Cardiac muscle cell (in vitro differentiated cells and primary cell): ENCODE data around the gene SH2D3C. TPM values are rescaled to one million over a fixed set of nuclear protein-coding genes. Genes with fewer than 3 reads are reported as not detected.

ENCODE experiments used
- DNase-seq, 2 donors: peaks; one replicate each; pipeline versions ENCODE4 v3.0.0 to v3.0.0-alpha.2; 2010 to 2017; ENCODE audit warnings: low read depth in 1 of 2, low spot score in 1 of 2
- H3K27ac ChIP-seq: fragments of 200-600 bp; sonication (generic); 2 replicates; pipeline ENCODE4 v1.5.1; 2016
- H3K27me3 ChIP-seq: fragments of 200-600 bp; sonication (generic); 2 replicates; pipeline ENCODE4 v1.6.0; 2016; ENCODE audit warnings: control low read depth
- H3K36me3 ChIP-seq: fragments of 200-600 bp; sonication (generic); 2 replicates; pipeline ENCODE4 v1.5.1; 2016; ENCODE audit warnings: control low read depth
- H3K4me1 ChIP-seq: fragments of 200-600 bp; sonication (generic); 2 replicates; pipeline ENCODE4 v1.8.1; 2017; ENCODE audit warnings: low read depth, mild to moderate bottlenecking, mixed run types
- H3K4me3 ChIP-seq: fragments of 200-600 bp; sonication (generic); 2 replicates; pipeline ENCODE4 v1.5.1; 2016; ENCODE audit warnings: mild to moderate bottlenecking
- H3K9me3 ChIP-seq: fragments of 200-600 bp; sonication (generic); 2 replicates; pipeline ENCODE4 v1.5.1; 2017; ENCODE audit warnings: low read depth, mild to moderate bottlenecking, control low read depth
- CTCF ChIP-seq: IDR thresholded peaks from 2 replicates; pipeline ENCODE4 v1.5.1; 2012; ENCODE audit warnings: low read depth, mild to moderate bottlenecking, low read length
- polyA plus RNA-seq: library from polyadenylated mRNA; unstranded; fragments of >200 nt; fragmentation: Nextera tagmentation; extraction: Ambion mirVana; gene quantifications from 2 replicates; pipeline ENCODE4 v1.2.1, GENCODE V29; 2016
- total RNA-seq: library from RNA; depleted of rRNA; stranded (reverse); fragments of >200 nt; gene quantifications from 2 replicates; pipeline ENCODE4 v1.2.3, GENCODE V29; 2016

The SH2D3C gene
- total and polyA plus RNA-seq, 2 experiments from 2014 or later: 3.7 to 9.9 TPM

- no peaks in the 10 kb centered on the region for H3K27me3 ChIP-seq
- DNase-seq: peak in 1 of 2 donors; percentile 45
- H3K4me3 ChIP-seq: peak overlapping the region; percentile 59
- H3K27ac ChIP-seq: peak overlapping the region; percentile 88
- peaks cover 17% of the 10 kb centered on the region for H3K4me1 ChIP-seq
- TF ChIP-seq CTCF: no peak
- H3K36me3 ChIP-seq: peaks cover 9% of the 10 kb centered on the region
- no peaks in the 10 kb centered on the region for H3K9me3 ChIP-seq
Observed at GRCh38 chr9:127803507-127804352, 25.3 kb upstream of the SH2D3C start.

- peak; percentile 93 to 94 for DNase-seq
- Histone ChIP-seq H3K4me1 (peaks cover 16% of the 10 kb centered on the region), H3K27me3 (no peaks in the 10 kb centered on the region), H3K9me3 (no peaks in the 10 kb centered on the region), H3K27ac (peak within 1 kb of the TSS; percentile 88), H3K36me3 (peaks cover 9% of the 10 kb centered on the region), H3K4me3 (peak within 1 kb of the TSS; percentile 59)
- TF ChIP-seq CTCF: no peak
Observed at GRCh38 chr9:127802576-127803443, 24.3 kb upstream of the SH2D3C start, which contains the start of gene FPGS. FPGS (plus strand) TSS chr9:127802882; CDS start chr9:127802925, 43 bp downstream.

- Histone ChIP-seq H3K27ac (peak overlapping the region; percentile 75), H3K4me3 (peak overlapping the region; percentile 19)
- TF ChIP-seq CTCF: no peak
Observed at GRCh38 chr9:127801955-127802575, 23.6 kb upstream of the SH2D3C start.

GRCh38 chr9:127796852-127797370 lies 18.4 kb upstream of the SH2D3C start:
- H3K27me3 ChIP-seq: no peaks in the 10 kb centered on the region
- no peak for DNase-seq

More at GRCh38 chr9:127801955-127802575, 23.6 kb upstream of the SH2D3C start:
- Histone ChIP-seq H3K36me3 (peaks cover 6% of the 10 kb centered on the region), H3K9me3 (no peaks in the 10 kb centered on the region), H3K27me3 (no peaks in the 10 kb centered on the region), H3K4me1 (peaks cover 16% of the 10 kb centered on the region)
- peak; percentile 59 to 70 for DNase-seq

More at GRCh38 chr9:127796852-127797370, 18.4 kb upstream of the SH2D3C start:
- no peaks in the 10 kb centered on the region for H3K9me3 ChIP-seq
- H3K4me3 ChIP-seq: no peak overlapping the region
- H3K4me1 ChIP-seq: peaks cover 10% of the 10 kb centered on the region
- peaks cover 5% of the 10 kb centered on the region for H3K36me3 ChIP-seq
- no peak overlapping the region for H3K27ac ChIP-seq
- no peak for TF ChIP-seq CTCF
